Measurements from ENCODE around the gene MUS81.

DNA sequence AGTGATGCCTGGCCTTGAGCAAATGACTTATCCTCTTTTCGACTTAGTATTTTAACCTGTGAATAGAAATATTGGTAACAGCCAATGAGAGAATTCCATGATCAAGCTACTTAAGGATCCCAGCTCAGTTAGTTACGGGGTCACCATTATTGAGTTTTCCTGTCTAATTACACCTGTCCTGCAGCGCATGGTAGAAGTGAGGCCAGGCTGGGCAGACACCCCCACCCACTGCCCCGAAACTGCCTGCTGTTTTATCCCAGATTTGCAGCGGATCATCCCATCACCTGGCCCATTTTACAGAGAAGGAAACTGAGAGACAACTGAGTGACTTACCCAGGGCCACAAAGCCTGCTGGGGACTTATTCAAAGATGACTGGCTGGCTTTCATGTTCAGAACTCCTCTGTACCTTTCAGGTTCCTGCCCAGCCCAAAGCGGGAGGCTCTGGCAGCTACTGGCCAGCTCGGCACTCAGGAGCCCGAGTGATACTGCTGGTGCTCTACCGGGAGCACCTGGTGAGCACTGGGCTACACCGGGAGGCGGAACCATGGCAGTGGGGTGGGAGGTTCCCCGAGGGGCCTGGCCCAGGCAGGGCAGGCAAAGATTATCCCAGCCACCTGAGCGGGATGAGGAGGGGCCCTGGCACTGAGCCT is 1.4 kb downstream of the MUS81 start:
- TF ChIP-seq, protein P1, sequence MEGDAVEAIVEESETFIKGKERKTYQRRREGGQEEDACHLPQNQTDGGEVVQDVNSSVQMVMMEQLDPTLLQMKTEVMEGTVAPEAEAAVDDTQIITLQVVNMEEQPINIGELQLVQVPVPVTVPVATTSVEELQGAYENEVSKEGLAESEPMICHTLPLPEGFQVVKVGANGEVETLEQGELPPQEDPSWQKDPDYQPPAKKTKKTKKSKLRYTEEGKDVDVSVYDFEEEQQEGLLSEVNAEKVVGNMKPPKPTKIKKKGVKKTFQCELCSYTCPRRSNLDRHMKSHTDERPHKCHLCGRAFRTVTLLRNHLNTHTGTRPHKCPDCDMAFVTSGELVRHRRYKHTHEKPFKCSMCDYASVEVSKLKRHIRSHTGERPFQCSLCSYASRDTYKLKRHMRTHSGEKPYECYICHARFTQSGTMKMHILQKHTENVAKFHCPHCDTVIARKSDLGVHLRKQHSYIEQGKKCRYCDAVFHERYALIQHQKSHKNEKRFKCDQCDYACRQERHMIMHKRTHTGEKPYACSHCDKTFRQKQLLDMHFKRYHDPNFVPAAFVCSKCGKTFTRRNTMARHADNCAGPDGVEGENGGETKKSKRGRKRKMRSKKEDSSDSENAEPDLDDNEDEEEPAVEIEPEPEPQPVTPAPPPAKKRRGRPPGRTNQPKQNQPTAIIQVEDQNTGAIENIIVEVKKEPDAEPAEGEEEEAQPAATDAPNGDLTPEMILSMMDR (IDR thresholded peaks at IDR 0.05; ENCODE audit: insufficient read depth, low read length), result no peak
- TF ChIP-seq POLR2AphosphoS5 (IDR thresholded peaks at IDR 0.05; ENCODE audit: low read depth), result no peak

Data from HL-60 (cell line).